Measurements from ENCODE around the gene BPHL.
"Not testable (repeated sequence)": the region's sequence is repeated elsewhere in the genome, so short reads cannot be mapped to it uniquely, and the experiment has no call there.

Gene BPHL

DNA sequence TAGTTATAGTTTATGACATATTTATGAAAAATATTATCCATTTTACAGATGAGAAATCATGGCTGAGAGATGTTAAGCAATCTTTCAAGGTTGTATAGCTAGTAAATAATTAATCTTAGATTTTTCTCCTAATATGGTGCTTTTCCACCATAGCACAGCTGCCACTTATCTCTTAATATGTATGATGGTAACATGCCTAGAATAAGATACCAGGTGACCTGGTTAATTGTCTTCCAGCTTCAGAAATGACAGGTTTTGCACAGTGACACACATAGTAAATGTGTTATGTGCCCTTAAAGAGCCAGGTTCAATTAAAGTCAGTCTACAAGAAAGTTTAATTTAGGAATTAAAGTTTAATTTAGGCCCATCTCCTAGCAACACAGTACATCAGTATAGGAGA lies 24.0 kb downstream of the BPHL start:
- TF ChIP-seq CTCF (IDR thresholded peaks at IDR 0.05; ENCODE audit: borderline replicate concordance, insufficient read depth, low read depth, low read length), result no peak

DNA sequence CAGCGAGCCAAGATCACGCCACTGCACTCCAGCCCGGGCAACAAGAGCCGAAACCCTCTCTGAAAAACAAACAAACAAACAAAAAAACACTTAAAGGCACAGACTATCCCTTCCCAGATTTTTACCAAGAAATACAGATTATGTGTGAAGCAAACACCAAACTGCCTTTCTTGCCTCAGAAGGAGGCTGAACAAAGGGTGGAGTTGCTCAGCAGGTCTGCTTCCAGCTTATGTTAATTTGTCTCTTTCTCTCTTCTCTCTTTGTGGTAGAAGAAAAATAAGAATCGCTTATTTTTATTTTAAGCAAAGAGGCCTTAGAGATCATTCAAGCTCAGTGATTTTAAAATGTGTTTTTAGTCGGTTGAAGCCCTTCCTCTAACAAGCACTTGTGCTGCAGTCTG lies 24.6 kb downstream of the BPHL start:
- no peak for TF ChIP-seq CTCF (IDR thresholded peaks at IDR 0.05; ENCODE audit: borderline replicate concordance, insufficient read depth, low read depth, low read length)

More for the DNA sequence above, 24.0 kb downstream of the BPHL start:
- H3K4me3 ChIP-seq (ENCODE audit: low read depth, low read length), result no peak overlapping the region

GRCh38 chr6:3144571-3144970 lies 26.1 kb downstream of the BPHL start:
- no peak overlapping the region for H3K4me3 ChIP-seq (ENCODE audit: low read depth, low read length)
- TF ChIP-seq CTCF (IDR thresholded peaks at IDR 0.05; ENCODE audit: borderline replicate concordance, insufficient read depth, low read depth, low read length), result no peak

More for the DNA sequence above, 24.6 kb downstream of the BPHL start:
- H3K4me3 ChIP-seq (ENCODE audit: low read depth, low read length), result no peak overlapping the region

DNA sequence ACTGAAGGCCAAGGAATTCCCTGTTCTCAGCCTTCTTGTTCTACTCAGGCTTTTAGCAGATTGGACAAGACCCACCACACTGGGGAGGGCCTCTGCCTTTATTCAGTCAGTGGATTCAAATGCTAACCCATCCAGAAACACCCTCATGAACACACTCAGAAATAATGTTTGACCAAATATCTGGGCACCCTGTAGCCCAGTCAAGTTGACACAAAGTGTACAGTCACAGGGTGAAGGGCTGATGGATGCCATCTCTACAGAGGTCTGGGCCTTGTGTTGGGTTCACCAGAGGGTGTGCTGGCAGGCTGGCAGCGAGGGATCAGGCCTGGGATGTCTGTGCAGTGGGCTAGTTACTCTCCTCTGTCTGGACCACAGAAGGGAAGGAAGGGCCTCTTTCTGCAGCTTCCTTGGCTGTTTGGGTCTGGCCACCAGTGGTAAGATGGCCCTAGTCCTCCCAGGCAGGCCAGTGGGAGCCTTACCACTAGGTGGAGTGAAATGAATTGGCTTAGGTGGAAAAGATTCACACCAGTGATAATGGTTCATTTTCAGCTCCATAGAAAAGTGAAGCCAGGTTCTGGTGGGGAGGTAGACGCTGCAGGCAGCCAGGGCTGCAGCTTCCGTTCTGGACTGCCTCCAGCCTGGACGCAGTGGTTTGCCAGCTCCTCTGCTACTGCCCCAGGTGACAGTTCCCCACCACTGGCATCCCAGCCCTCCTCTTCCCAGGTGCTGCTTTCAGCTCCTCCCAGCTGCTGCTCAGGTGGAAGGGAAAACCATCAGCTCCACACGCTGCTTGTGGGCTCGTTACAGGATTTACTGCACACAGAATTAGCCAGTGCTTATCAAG lies 29.6 kb downstream of the BPHL start:
- TF ChIP-seq CTCF (IDR thresholded peaks at IDR 0.05; ENCODE audit: borderline replicate concordance, insufficient read depth, low read depth, low read length), result 0 out of 2 replicates have a peak, but pooled peaks have one; percentile 6
- H3K4me3 ChIP-seq (ENCODE audit: low read depth, low read length), result no peak overlapping the region

DNA sequence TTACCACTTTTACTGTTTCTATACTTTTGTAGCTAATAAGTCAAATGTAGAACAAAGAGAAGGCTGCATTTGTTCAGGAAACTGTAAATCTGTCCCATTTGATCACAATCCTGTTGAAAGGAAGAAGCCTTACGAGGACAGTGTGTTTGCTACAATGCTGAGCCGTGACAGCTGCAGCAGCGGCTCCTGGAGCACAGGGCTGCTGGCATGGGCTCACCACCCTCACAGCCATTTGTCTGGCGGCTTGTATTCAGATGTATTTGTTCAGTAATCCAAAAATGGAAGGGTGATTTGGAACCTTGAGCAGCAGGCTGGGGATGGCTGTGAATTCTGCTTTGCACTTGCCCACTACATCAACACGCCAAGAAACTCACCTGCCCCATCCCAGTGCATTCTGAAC lies 33.2 kb downstream of the BPHL start:
- TF ChIP-seq CTCF (IDR thresholded peaks at IDR 0.05; ENCODE audit: borderline replicate concordance, insufficient read depth, low read depth, low read length), result no peak
- H3K4me3 ChIP-seq (ENCODE audit: low read depth, low read length), result no peak overlapping the region

- no peak overlapping the region for H3K4me3 ChIP-seq (ENCODE audit: low read depth, low read length)
- no peak for TF ChIP-seq CTCF (IDR thresholded peaks at IDR 0.05; ENCODE audit: borderline replicate concordance, insufficient read depth, low read depth, low read length)
Observed at GRCh38 chr6:3152689-3153088, 34.2 kb downstream of the BPHL start.

DNA sequence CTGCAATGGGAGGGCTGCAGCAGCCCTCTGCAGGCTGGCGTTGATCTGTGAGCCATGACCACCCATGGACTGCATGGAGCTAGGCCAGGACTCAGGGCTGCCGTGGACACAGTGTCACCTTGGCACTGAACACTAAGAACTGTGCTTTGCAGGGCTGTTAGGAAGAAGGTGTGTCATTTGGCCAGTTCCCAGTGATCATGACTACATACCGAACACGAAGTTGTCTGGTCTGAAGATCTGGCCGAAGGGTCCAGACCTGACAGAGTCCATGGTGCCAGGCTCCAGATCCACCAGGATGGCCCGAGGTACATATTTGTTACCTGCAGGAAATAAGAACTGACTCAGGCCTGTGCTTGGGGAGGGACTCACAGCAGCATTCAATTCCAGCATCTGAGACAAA lies 36.9 kb downstream of the BPHL start:
- not testable (repeated sequence) for H3K4me3 ChIP-seq (ENCODE audit: low read depth, low read length)

- peak overlapping the region; percentile 52 for H3K4me3 ChIP-seq (ENCODE audit: low read depth, low read length)
Observed at GRCh38 chr6:3156184-3157130, 37.9 kb downstream of the BPHL start.
